GM12878 (cell line): ENCODE data around the gene KLF6. TPM values are rescaled to one million over a fixed set of nuclear protein-coding genes. Genes with fewer than 3 reads are reported as not detected.

Source experiments
- ATAC-seq: fragments of 200-7000 bp; cut with Tn5 transposase; 3 replicates; pipeline ENCODE4 v1.9.1; 2020; ENCODE audit warnings: mild to moderate bottlenecking, moderate library complexity
- BruUV-seq: library from RNA; stranded (reverse); fragments of 400-500 nt; replicated peaks from 2 replicates; lab custom pipeline; 2021; lab: Mats Ljungman, UMichigan
- CTCF ChIA-PET: fragments of 300-600 bp; sonication (Branson Sonifier 250); formaldehyde crosslinking; extraction: SDS; loops from one replicate; lab custom pipeline; 2021; ENCODE audit warnings: inconsistent platforms; lab: Yijun Ruan, JAX
- POLR2A ChIA-PET: fragments of 350-600 bp; formaldehyde crosslinking; extraction: SDS; loops from one replicate; lab custom pipeline; 2021; ENCODE audit warnings: inconsistent platforms; lab: Charles Lee
- RAD21 ChIA-PET: fragments of 300-600 bp; sonication (Branson Sonifier 250); formaldehyde crosslinking; loops from one replicate; lab custom pipeline; 2023; ENCODE audit warnings: antibody characterized with exemption; ENCODE audit not compliant: unreplicated experiment; lab: Charles Lee
- SMC1A ChIA-PET: fragments of 300-600 bp; sonication (Branson Sonifier 250); formaldehyde crosslinking; loops from one replicate; lab custom pipeline; 2023; ENCODE audit not compliant: unreplicated experiment, uncharacterized antibody; lab: Charles Lee
- DNase-seq: peaks from one replicate; pipeline ENCODE4 v3.0.0-alpha.2; 2011; ENCODE audit warnings: low read depth, low spot score
- FAIRE-seq: peaks from 3 replicates; lab custom pipeline; 2011; peaks lifted over from hg19 to GRCh38; lab: Jason Lieb, UNC
- H2AFZ ChIP-seq: 2 replicates; pipeline ENCODE4 v1.6.0; 2011; ENCODE audit warnings: low read depth, low read length, control low read depth; ENCODE audit not compliant: control insufficient read depth
- H3K27ac ChIP-seq: 2 replicates; pipeline ENCODE4 v1.5.1; 2011; ENCODE audit warnings: control low read depth; ENCODE audit not compliant: control insufficient read depth, insufficient read depth
- H3K27me3 ChIP-seq, 2 experiments: replicated peaks in 1 of 2; 2 replicates each; pipeline versions ENCODE4 v1.6.0 to v1.6.1; 2011; ENCODE audit warnings: low read length in 1 of 2; ENCODE audit not compliant: control insufficient read depth in 2 of 2, insufficient read depth in 2 of 2
- H3K36me3 ChIP-seq, 2 experiments: 2 replicates each; pipeline ENCODE4 v1.5.1; 2011; ENCODE audit warnings: low read length in 1 of 2; ENCODE audit not compliant: control insufficient read depth in 2 of 2, insufficient read depth in 2 of 2
- H3K4me1 ChIP-seq: 2 replicates; pipeline ENCODE4 v1.6.1; 2011; ENCODE audit warnings: mild to moderate bottlenecking, low read length, moderate library complexity, mixed read lengths; ENCODE audit not compliant: control insufficient read depth, insufficient read depth
- H3K4me2 ChIP-seq: 2 replicates; pipeline ENCODE4 v1.6.0; 2011; ENCODE audit warnings: control low read depth; ENCODE audit not compliant: control insufficient read depth, insufficient read depth
- H3K4me3 ChIP-seq: fragments of 200-600 bp; sonication (generic); 2 replicates; pipeline ENCODE4 v1.5.1; 2016
- H3K79me2 ChIP-seq: 2 replicates; pipeline ENCODE4 v1.6.0; 2011; ENCODE audit warnings: low read length; ENCODE audit not compliant: control insufficient read depth, insufficient read depth
- H3K9ac ChIP-seq: 2 replicates; pipeline ENCODE4 v1.8.0; 2011; ENCODE audit warnings: low read length, control low read depth, mixed read lengths; ENCODE audit not compliant: control insufficient read depth, insufficient read depth
- H3K9me3 ChIP-seq: replicated peaks from 3 replicates; pipeline ENCODE4 v1.5.1; 2011; ENCODE audit warnings: mild to moderate bottlenecking, low read length; ENCODE audit not compliant: control insufficient read depth, insufficient read depth
- H4K20me1 ChIP-seq: 2 replicates; pipeline ENCODE4 v1.6.0; 2011; ENCODE audit not compliant: control insufficient read depth, insufficient read depth
- MTA3 ChIP-seq: IDR thresholded peaks from 2 replicates; pipeline ENCODE4 v1.6.1; 2012; ENCODE audit warnings: low read length, inconsistent platforms, borderline replicate concordance
- TCF12 ChIP-seq: IDR thresholded peaks from 2 replicates; pipeline ENCODE4 v1.6.1; 2011; ENCODE audit warnings: low read depth, mild to moderate bottlenecking, low read length
- ZNF274 ChIP-seq: IDR thresholded peaks from one replicate; pipeline ENCODE4 v1.8.0; 2011; ENCODE audit not compliant: insufficient read length, insufficient read depth
- ZNF384 ChIP-seq: IDR thresholded peaks from 2 replicates; pipeline ENCODE4 v1.6.1; 2012; ENCODE audit warnings: low read depth, mild to moderate bottlenecking, low read length, improper control_type of control experiment, borderline replicate concordance
- WGBS: methylation state at CpG from one replicate; pipeline ENCODE4 v1.1.6; 2016; ENCODE audit warnings: low lambda C conversion rate; ENCODE audit not compliant: insufficient replicate concordance, insufficient coverage; ENCODE audit errors: missing lambda C conversion rate; 5-methylcytosine and 5-hydroxymethylcytosine counted together
- in situ Hi-C: fragments of 300-500 bp; cut with MboI; formaldehyde crosslinking; loops from 9 replicates; pipeline ENCODE4 v1.14.3; 2018; ENCODE audit warnings: mixed read lengths
- intact Hi-C: fragments of 100-400 bp; cut with micrococcal nuclease; formaldehyde crosslinking; loops from one replicate; pipeline ENCODE4 v1.14.2; 2022; ENCODE audit not compliant: unreplicated experiment
- polyA plus RNA-seq, 11 experiments: library from polyadenylated mRNA; depleted of rRNA in 4 of 11; unstranded in 6 of 11; stranded (reverse) in 5 of 11; fragments of >200 nt; fragmentation: Nextera tagmentation in 4 of 11; fragmentation: Illumina TruSeq in 1 of 11; extraction: Ambion mirVana in 4 of 11; extraction: Trizol in 1 of 11; gene quantifications; 1 replicate in 1 of 11; 2 replicates in 10 of 11; pipeline versions ENCODE4 v1.2.1 to v1.2.3, GENCODE V29; 2011 to 2016; ENCODE audit warnings: inconsistent platforms in 2 of 11, missing spikeins in 2 of 11, low read depth in 1 of 11
- total RNA-seq, 4 experiments: library from RNA; depleted of rRNA in 3 of 4; stranded (reverse); fragments of >200 nt in 3 of 4; fragmentation: Illumina TruSeq in 1 of 4; extraction: Trizol in 1 of 4; gene quantifications; 2 replicates each; pipeline versions ENCODE4 v1.2.1 to v1.2.3, GENCODE V29; 2013 to 2021
- TF ChIP-seq, protein P1 (sequence below): fragments of 450-650 bp; IDR thresholded peaks from 2 replicates; pipeline ENCODE4 v1.6.1; 2017; ENCODE audit warnings: borderline replicate concordance
- TF ChIP-seq, protein P2 (sequence below): IDR thresholded peaks from 2 replicates; pipeline ENCODE4 v1.6.1; 2012; ENCODE audit warnings: low read depth, low read length, improper control_type of control experiment
- TF ChIP-seq, protein P3 (sequence below): fragments of 450-650 bp; IDR thresholded peaks from 2 replicates; pipeline ENCODE4 v1.6.1; 2017; ENCODE audit warnings: low read depth, mild to moderate bottlenecking, moderate library complexity

The KLF6 gene
- total and polyA plus RNA-seq, 10 of the 15 experiments (the other 5 are each of a cell fraction or from before 2014, with no cell fraction given), result 7.4 to 54.1 (median 23.5) TPM

DNA sequence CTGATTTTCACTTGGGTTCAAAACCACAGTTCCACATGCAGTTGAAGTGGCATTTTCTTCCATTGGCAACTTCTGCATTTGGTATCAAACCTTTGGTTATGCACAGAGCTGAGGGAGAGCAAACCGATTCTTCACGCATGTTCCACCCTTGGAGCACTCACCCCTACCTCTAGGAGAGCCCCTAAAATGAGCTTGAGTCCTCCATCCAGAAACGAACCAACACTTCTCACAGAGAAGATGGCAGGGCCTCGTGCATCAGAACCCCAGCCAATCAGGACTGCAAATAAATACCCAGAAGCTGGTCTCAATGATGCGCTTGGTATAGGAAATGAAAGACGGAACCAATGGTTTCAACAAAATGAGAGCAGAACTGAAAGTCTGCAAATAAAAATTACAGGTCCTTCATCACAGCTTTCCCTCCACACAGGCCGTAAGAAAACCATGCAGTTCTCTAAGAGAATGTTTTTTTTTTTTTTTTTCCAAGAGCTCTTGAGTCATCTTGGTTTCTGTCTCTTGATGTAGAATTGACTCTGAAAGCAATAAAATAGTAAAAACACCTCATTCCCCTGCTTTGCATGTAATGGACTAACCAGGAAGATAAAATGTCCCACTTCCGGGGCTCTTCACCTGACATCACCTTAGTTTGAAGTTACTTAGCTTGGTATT lies 23.9 kb downstream of the KLF6 start (continued):
- TF ChIP-seq ZNF274 (no peak), TCF12 (no peak)

DNA sequence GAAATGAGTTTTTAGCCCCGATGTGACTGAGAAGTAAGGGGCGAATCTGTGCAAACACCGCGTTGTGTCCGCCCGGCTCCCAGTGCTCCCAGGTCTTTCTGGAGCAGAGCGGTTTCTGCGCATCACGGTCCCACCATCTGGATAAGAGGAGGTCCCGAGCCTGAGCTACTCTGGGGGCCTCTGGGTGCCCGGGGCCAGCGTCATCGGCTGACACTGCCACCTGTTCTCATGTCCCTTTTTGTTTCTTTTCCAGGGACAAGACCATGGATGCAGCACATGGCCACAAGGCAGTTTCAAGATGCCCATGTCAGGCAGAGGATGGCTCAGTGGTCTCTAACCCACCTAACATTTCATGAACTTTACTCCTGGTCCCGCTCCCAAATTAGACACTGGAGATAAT lies 24.9 kb downstream of the KLF6 start:
- RAD21 ChIA-PET, result no interaction called here
- BruUV-seq, result no TSS peak
- Histone ChIP-seq H2AFZ (no peak overlapping the region), H3K79me2 (no peaks in the 10 kb centered on the region), H3K9ac (no peak overlapping the region), H3K4me3 (no peak overlapping the region), H3K27me3 (no peaks in the 10 kb centered on the region), H3K9me3 (peaks cover 9% of the 10 kb centered on the region; the same call in 2 of the 3 replicates), H3K36me3 (no peaks in the 10 kb centered on the region), H3K4me1 (peaks cover 44% of the 10 kb centered on the region), H4K20me1 (no peaks in the 10 kb centered on the region), H3K4me2 (no peak overlapping the region), H3K27ac (no peak overlapping the region)
- FAIRE-seq (no peak), ATAC-seq (no peak), DNase-seq (no peak)
- intact Hi-C loops, result no loop called here
- 94% methylated on average over 14 of the region's 14 CpGs for WGBS
- SMC1A ChIA-PET, result no interaction called here
- in situ Hi-C loops, result no loop called here
- POLR2A ChIA-PET, result no interaction called here
- CTCF ChIA-PET, result no interaction called here
- TF ChIP-seq ZNF384 (no peak), MTA3 (no peak)
- TF ChIP-seq, protein P1, sequence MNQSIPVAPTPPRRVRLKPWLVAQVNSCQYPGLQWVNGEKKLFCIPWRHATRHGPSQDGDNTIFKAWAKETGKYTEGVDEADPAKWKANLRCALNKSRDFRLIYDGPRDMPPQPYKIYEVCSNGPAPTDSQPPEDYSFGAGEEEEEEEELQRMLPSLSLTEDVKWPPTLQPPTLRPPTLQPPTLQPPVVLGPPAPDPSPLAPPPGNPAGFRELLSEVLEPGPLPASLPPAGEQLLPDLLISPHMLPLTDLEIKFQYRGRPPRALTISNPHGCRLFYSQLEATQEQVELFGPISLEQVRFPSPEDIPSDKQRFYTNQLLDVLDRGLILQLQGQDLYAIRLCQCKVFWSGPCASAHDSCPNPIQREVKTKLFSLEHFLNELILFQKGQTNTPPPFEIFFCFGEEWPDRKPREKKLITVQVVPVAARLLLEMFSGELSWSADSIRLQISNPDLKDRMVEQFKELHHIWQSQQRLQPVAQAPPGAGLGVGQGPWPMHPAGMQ, result no peak
- TF ChIP-seq, protein P2, sequence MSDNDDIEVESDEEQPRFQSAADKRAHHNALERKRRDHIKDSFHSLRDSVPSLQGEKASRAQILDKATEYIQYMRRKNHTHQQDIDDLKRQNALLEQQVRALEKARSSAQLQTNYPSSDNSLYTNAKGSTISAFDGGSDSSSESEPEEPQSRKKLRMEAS, result no peak
- TF ChIP-seq, protein P3, sequence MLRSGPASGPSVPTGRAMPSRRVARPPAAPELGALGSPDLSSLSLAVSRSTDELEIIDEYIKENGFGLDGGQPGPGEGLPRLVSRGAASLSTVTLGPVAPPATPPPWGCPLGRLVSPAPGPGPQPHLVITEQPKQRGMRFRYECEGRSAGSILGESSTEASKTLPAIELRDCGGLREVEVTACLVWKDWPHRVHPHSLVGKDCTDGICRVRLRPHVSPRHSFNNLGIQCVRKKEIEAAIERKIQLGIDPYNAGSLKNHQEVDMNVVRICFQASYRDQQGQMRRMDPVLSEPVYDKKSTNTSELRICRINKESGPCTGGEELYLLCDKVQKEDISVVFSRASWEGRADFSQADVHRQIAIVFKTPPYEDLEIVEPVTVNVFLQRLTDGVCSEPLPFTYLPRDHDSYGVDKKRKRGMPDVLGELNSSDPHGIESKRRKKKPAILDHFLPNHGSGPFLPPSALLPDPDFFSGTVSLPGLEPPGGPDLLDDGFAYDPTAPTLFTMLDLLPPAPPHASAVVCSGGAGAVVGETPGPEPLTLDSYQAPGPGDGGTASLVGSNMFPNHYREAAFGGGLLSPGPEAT, result no peak
